SH-SY5Y (cell line): ENCODE measurements around the gene SYT6.

Source experiments
- GATA2 ChIP-seq: IDR thresholded peaks from 2 replicates; pipeline ENCODE4 v1.6.1; 2011; ENCODE audit warnings: mild to moderate bottlenecking, low read depth, low read length
- GATA3 ChIP-seq: IDR thresholded peaks from 2 replicates; pipeline ENCODE4 v1.6.1; 2011; ENCODE audit warnings: low read depth, mild to moderate bottlenecking, low read length, moderate library complexity

GRCh38 chr1:114154146-114154962 is 685 bp upstream of the SYT6 start:
- TF ChIP-seq GATA2 (no peak), GATA3 (no peak)
